Measurements from ENCODE around the gene PDE4D.
A peak's percentile ranks its signal among the peaks of the same experiment; 100 is the strongest.
"Not testable (repeated sequence)": the region's sequence is repeated elsewhere in the genome, so short reads cannot be mapped to it uniquely, and the experiment has no call there.

The PDE4D gene

GRCh38 chr5:59394956-59395355 is 498.6 kb downstream of the PDE4D start:
- not testable (repeated sequence) for DNase-seq

DNA sequence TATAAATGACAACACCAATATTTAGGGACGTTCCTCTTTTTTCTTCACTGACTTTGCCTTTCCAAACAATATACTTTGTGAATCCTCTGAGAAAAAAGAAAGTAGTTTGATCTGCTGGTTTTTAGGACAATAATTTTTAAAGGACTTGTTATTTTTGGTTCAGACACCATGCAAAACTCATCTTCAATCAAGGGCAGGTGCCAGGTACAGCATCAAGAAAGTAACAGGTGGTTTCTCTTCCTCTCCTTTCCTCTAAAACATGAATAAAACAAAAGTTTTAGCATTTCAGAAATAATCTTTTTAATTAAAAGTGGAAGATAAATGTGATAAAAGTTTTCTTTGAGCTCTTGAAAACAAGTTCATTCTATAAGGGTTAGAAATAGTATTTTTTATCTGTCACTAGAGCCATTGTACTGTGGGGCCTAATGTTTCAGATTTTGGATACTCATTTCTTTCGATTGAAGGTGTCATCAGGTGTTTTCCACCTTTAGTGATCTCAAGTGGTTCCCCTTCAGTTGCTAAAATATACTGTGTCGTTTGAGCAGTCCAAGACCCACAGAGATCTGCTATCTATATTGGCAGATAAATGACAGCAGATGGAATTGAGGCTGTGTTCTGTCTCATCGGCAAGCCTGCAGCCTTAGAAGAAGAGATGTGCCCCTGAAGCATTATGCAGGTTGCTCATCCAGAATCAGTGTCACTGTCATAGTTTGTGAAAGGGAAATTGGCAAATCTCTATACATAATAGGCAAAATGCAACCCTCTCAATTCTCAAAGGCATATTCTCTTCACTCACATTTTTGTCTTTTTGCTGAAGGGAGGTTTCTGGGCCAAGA is 499.7 kb downstream of the PDE4D start:
- no peak for DNase-seq

DNA sequence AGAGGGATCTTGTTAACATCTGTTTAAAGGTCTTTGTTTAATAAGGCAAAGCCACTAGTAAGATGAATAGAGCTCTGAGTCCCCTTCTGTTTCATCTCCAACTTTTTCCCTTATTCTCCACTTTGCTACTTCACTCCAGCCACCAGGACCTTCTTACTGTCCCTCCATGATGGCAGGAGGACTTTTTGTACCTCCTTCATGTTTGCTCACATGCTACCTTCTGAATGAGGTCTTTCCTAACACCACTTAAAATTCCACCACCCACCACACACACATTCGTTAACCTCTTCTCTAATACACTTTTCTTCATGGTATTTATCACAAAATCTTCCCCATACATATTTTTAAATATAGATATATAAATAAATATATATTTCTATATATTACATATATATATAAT is 501.9 kb downstream of the PDE4D start:
- DNase-seq: no peak

- DNase-seq: no peak
Measured at GRCh38 chr5:59390989-59391388, 502.5 kb downstream of the PDE4D start.

GRCh38 chr5:59390074-59390659 is 503.4 kb downstream of the PDE4D start:
- no peak for DNase-seq

DNA sequence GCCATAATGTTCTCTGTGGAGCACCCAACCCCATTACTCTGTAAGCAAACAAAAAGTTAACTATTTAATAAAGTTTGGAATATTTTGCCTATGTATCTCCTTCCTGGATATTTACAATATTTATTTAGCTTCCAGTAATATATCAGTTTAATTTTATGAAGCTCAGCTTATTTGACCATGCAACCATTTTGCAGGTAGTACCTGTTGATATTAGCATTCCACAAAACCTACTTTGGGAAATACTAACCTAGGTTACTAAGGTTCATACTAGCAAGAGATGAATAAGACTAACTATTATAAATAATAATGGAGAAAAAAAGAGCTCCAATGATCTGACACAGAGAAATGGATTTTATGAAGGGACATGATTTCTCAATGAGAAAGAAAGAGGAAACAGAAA is 506.4 kb downstream of the PDE4D start:
- no peak for DNase-seq

- DNase-seq: no peak
Measured at GRCh38 chr5:59385700-59386099, 507.8 kb downstream of the PDE4D start.

GRCh38 chr5:59380350-59380951 is 513.1 kb downstream of the PDE4D start:
- peak; percentile 40 for DNase-seq

DNA sequence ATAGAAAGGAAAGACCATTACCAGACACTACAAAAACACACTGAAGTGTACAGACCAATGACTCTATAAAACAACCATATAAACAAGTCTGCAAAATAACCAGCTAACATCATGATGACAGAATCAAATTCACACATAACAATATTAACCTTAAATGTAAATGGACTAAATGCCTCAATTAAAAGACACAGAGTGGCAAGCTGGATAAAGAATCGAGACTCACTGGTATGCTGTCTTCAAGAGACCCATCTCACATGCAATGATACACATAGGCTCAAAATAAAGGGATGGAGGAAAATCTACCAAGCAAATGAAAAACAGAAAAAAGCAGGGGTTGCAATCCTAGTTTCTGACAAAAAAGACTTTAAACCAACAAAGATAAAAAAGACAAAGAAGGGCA is 519.5 kb downstream of the PDE4D start:
- not testable (repeated sequence) for DNase-seq

DNA sequence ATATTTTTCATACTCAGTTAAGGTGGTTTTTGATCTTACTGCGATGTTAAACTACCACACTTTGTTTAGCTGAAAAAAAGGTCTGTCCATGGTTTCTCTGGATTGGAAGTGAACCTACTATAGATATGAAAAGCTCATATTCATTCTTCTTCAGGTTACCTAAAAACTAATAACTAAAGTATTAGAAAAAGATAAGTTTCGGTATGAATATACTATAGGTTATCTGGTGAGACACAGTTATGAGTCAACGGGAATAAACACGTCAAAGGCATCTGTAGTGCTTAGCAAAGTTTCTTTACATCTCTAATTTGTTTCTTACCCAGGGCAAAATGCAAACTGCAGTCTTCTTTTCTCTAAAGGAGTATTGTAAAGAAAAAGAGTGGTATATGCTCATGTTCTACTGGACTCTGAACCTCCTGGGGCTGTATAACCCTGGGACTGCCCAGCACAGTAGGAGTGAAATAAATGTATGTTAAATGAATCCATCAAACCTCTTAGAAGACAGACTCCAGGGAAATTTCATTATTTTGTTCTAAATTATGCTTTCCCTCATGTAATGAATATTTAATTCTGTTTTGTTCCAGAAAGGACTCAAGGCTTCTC is 521.9 kb downstream of the PDE4D start:
- no peak for DNase-seq

GRCh38 chr5:59368951-59369350 is 524.6 kb downstream of the PDE4D start:
- no peak for DNase-seq

GRCh38 chr5:59367791-59368394 is 525.6 kb downstream of the PDE4D start:
- DNase-seq: no peak

DNA sequence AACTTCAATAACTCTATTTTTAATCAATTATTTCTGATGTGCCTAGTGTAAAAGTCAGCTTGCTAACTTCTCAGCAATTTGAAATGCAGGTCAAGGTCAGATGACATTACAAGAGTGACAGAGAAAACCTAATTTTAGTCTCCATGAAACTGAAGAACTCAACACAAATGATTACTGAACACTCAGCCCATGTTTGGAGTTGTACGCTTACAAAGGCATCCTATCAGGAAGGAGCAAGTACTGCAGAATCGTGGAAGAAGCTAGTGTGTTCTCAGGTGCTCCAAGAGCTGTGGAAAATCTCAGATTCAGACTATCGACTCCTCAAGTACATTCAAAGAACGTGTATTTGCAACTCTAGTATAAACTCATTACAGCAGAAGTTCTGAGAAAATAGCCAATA is 526.7 kb downstream of the PDE4D start:
- DNase-seq: no peak

GRCh38 chr5:59362438-59362837 is 531.1 kb downstream of the PDE4D start:
- no peak for DNase-seq

- peak; percentile 57 for DNase-seq
Measured at GRCh38 chr5:59361454-59361853, 532.1 kb downstream of the PDE4D start.

- DNase-seq: no peak
Measured at GRCh38 chr5:59360130-59360555, 533.4 kb downstream of the PDE4D start.

GRCh38 chr5:59358005-59358861 is 535.3 kb downstream of the PDE4D start:
- no peak for DNase-seq

DNA sequence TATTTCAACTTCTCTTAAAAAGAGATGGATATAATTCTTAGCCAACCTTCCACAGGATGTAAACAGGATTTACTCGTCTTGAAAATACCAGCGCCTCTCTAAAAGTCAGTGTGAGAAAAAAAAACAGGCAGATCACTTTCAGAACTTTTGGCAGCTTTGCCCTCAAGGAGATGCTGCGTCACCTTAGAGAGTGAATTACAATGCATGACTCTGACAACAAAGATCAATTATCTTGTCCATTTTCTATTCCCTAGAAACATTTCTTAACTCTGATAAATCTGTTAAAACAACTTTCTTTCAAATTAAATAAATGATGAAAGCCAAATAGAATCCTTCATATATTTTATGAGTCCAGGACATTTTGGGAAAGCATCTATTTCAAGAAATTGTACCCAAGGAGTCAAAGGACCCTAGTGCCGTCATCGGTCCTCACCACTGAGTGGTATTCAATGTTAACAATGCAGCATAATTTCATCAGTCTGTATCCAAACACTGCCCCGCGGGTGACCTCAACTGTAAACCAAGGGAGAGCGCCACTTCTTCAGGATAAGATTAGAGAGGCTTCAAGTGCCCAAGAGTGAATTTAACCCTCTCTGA is 536.0 kb downstream of the PDE4D start:
- DNase-seq: no peak

DNA sequence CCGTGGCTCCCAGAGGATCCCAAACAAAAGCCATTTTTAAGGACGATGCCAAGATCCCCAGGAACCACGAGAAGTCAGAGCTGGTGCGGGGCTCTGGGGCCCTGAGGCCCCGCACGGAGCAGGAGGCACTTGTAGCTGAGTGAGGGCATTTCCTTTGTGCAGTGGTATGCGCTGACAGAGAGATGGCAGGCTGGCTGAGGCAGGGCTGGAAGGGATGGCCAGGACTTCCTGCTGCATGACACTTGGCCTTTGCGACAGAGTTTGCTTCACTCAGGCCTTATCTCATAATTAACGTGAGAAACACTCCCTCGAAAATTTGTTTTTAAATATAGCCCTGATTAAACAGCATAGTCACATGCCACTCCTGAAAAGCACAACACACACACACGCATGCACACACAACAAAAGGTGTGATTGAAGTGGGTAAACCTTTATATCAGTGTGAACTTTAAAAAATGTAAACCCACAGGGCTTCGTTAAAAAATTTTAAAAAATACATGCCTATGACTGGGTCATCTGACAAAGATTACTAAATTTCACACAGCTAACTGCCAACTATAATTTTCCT is 536.6 kb downstream of the PDE4D start:
- DNase-seq: no peak

DNA sequence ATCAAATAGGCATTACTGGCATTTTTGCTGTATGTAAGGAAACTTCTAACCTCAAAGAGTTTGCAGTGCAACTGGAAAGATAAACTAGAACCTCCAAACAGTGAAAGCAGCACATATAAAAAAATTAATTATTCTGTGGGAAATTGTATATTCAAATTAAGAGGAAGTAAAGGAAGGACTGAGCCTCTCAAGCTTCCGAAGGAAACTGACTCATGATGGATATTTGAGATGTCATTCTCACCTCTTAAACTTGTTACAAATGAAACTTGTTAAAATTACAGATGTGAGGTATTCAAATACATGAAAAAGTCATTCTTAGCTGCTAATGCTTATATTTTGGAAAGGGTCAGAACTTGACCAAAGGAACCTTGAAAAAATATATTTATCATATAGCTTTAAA is 538.7 kb downstream of the PDE4D start:
- no peak for DNase-seq

DNA sequence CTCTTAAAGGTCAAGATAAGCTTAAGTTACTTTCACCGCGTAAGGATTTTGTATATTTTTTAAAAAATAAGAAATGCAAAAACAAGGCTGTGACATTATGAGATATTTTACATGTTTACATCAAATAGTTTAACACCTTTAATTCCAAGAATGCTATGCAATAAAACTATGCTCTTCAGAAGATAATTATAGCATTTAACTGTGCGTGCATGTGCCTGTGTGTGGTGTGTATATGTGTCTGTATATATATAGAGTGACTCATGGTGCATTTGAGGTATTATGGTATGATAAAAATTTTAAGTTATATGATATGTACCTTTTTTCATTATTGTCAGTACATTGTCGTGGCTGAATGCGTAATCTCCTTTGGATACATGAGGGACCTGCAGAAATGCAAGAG is 539.3 kb downstream of the PDE4D start:
- DNase-seq: no peak
